GM18907 (cell line): ENCODE results near the gene ACADM.
"Not testable (repeated sequence)": the region's sequence is repeated elsewhere in the genome, so short reads cannot be mapped to it uniquely, and the experiment has no call there.

ENCODE experiments used
- ATAC-seq: cut with Tn5 transposase; IDR thresholded peaks from one replicate; pipeline ENCODE4 v1.9.1; 2021; ENCODE audit warnings: mild to moderate bottlenecking, moderate library complexity; ENCODE audit not compliant: unreplicated experiment

ACADM gene

GRCh38 chr1:75724472-75725022 lies at the start of gene ACADM:
ACADM (plus strand) TSS chr1:75724709; CDS start chr1:75724788, 79 bp downstream.
- ATAC-seq: peak; percentile 92

GRCh38 chr1:75677443-75677842 lies 47.1 kb upstream of the ACADM start:
- no peak for ATAC-seq

GRCh38 chr1:75677964-75678363 lies 46.5 kb upstream of the ACADM start:
- not testable (repeated sequence) for ATAC-seq

- no peak for ATAC-seq
Measured at GRCh38 chr1:75690547-75690946, 34.0 kb upstream of the ACADM start.

- ATAC-seq: no peak
Measured at GRCh38 chr1:75693551-75693950, 31.0 kb upstream of the ACADM start.

GRCh38 chr1:75696000-75696399 lies 28.5 kb upstream of the ACADM start:
- no peak for ATAC-seq

- no peak for ATAC-seq
Measured at GRCh38 chr1:75707191-75707590, 17.3 kb upstream of the ACADM start.

- no peak for ATAC-seq
Measured at GRCh38 chr1:75708910-75709309, 15.6 kb upstream of the ACADM start.

GRCh38 chr1:75710832-75711231 lies 13.7 kb upstream of the ACADM start:
- no peak for ATAC-seq

- no peak for ATAC-seq
Measured at GRCh38 chr1:75711846-75712245, 12.7 kb upstream of the ACADM start.

- ATAC-seq: no peak
Measured at GRCh38 chr1:75712306-75712705, 12.2 kb upstream of the ACADM start.

GRCh38 chr1:75719810-75720209 lies 4.7 kb upstream of the ACADM start:
- ATAC-seq: no peak

- ATAC-seq: no peak
Measured at GRCh38 chr1:75720325-75720724, 4.2 kb upstream of the ACADM start.

GRCh38 chr1:75720820-75721219 lies 3.7 kb upstream of the ACADM start:
- ATAC-seq: no peak

- not testable (repeated sequence) for ATAC-seq
Measured at GRCh38 chr1:75722246-75722645, 2.3 kb upstream of the ACADM start.

GRCh38 chr1:75722966-75723365 lies 1.5 kb upstream of the ACADM start:
- ATAC-seq: no peak

GRCh38 chr1:75723989-75724471 lies 479 bp upstream of the ACADM start:
- peak; percentile 81 for ATAC-seq

- no peak for ATAC-seq
Measured at GRCh38 chr1:75725266-75725665, 757 bp downstream of the ACADM start.

GRCh38 chr1:75725861-75726361 lies 1.4 kb downstream of the ACADM start:
- no peak for ATAC-seq

GRCh38 chr1:75727571-75727970 lies 3.1 kb downstream of the ACADM start:
- ATAC-seq: peak; percentile 23

GRCh38 chr1:75730432-75730831 lies 5.9 kb downstream of the ACADM start:
- no peak for ATAC-seq

GRCh38 chr1:75731881-75732280 lies 7.4 kb downstream of the ACADM start:
- no peak for ATAC-seq

GRCh38 chr1:75732703-75733102 lies 8.2 kb downstream of the ACADM start:
- ATAC-seq: no peak
